ENCODE data around the gene NPIPB2. TPM values are rescaled to one million over a fixed set of nuclear protein-coding genes. Genes with fewer than 3 reads are reported as not detected.

NPIPB2 gene
- total RNA-seq: 12.2 TPM in 1 of 2 replicates, not detected in the other

DNA sequence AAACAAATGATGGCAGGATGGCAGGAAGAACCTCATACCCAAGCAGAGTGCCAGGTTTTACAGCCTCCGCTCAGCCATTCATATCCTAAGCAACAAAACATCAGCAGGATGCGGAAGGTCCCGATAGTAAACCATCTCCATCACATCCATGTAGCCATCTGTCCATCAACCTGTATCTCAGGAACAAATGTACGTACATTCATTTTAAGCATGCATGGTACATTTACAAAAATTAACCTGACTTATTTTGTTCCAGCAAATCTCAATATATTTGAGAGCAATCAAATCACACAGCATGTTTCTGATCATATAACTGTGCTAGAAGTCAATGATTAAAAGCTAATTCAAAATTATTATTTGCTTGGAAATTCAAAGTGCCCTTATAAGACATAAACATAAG lies at the start of gene NPIPB2:
Gene NPIPB2, minus strand, starts transcription at position 101 of the 400 bp plus-strand sequence. Its CDS starts 0 bp downstream, at position 101.

DNA sequence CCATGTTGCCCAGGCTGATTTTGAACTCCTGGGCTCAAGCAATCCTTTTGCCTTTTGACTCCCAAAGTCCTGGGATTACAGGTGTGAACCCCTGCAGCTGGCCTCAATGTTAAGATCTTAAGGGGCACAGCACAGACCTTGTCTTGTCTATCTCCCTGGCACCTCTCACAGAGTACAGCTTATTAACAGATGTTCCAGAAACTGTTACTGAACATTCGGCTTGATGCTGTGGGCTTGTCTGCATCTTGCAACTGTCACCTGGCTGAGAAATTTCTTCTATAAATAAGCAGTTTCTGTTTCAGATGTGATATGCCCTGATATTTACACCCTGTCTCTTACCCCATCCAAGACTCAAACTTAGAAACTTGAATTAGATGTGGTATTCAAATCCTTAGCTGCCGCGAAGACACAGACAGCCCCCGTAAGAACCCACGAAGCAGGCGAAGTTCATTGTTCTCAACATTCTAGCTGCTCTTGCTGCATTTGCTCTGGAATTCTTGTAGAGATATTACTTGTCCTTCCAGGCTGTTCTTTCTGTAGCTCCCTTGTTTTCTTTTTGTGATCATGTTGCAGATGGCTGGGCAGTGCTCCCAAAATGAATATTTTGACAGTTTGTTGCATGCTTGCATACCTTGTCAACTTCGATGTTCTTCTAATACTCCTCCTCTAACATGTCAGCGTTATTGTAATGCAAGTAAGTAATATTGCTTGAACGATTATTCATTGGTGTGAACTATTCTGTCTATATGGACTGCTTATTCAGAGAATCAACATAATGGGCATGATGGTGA lies 23.1 kb upstream of the NPIPB2 start, which contains the start of gene TNFRSF17:
Gene TNFRSF17, plus strand, starts transcription at position 450 of the 791 bp plus-strand sequence. Its CDS starts 115 bp downstream, at position 565.

DNA sequence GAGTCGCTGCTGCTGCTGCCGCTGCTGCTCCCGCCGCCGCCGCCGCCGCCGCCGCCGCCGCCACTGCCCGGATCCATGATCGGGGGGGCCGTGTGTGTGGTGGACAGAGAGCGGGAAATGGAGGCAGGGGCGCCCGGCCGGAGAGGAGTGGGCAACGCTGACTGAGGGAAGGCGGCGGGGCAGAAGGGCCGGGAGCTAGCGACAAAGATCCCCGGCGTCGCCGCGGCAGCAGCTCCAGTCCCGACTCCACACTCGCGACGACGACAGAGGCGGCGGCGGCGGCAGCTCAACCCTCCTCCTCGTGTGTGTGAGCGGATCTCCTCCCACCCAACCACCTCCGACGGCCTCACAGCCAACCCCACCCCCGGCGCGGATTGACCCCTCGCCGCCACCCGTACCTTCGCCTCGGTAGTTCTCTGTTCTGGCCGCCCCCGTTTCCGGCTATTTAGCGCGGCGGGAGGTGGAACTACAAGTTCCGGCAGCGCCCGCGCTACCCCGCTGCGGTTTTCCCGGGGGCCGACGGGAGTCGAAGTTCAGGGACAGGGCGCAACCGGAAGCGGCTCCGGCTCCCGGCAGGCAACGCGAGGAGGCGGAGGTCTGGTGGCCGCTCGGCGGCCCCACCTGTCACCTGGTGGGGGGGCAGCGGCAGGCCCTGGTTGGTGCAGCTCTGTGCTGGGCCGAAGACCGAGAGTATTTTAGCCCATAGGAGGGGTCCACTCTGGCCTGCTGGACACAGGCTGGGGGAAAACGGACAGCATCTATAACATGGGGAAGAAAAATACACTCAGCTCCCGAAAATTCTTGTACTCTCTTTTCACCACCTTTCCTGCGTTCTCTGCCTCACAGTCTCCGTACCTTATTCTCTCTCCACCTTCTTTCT lies 26.0 kb downstream of the NPIPB2 start, which contains the start of gene GSPT1:
Gene GSPT1, minus strand, starts transcription at position 313 of the 880 bp plus-strand sequence. Its CDS starts 236 bp downstream, at position 77.

Other genes starting within 250 kb of the NPIPB2 start
- gene TXNDC11, start 199.2 kb downstream of the NPIPB2 start, total RNA-seq: 34.9 and 43.2 TPM in 2 replicates
- gene ZC3H7A, start 144.8 kb downstream of the NPIPB2 start, total RNA-seq: 27.0 and 57.1 TPM in 2 replicates
- 116 and 227 TPM in 2 replicates for gene RSL1D1, start 90.5 kb downstream of the NPIPB2 start, total RNA-seq
- 42.9 and 68.4 TPM in 2 replicates for gene GSPT1, start 26.1 kb downstream of the NPIPB2 start, total RNA-seq
- not detected in 2 replicates for gene TNFRSF17, start 23.2 kb upstream of the NPIPB2 start, total RNA-seq
- gene SNX29, start 34.7 kb upstream of the NPIPB2 start, total RNA-seq: 5.0 and 8.5 TPM in 2 replicates

Data from epithelial cell of alveolus of lung (primary cell).